K562 (cell line): Measurements from ENCODE around the gene TMEM229B. TPM values are rescaled to one million over a fixed set of nuclear protein-coding genes. Genes with fewer than 3 reads are reported as not detected.

ENCODE experiments used
- ATAC-seq: fragments of 200-7000 bp; cut with Tn5 transposase; 3 replicates; pipeline ENCODE4 v1.9.1; 2020; ENCODE audit warnings: moderate library complexity
- BruUV-seq: library from RNA; stranded (reverse); fragments of 400-500 nt; replicated peaks from 2 replicates; lab custom pipeline; 2021; lab: Mats Ljungman, UMichigan
- CTCF ChIA-PET: fragments of 300-600 bp; formaldehyde crosslinking; extraction: SDS; loops from one replicate; lab custom pipeline; 2021; ENCODE audit warnings: low intra/inter-chr PET ratio; lab: Yijun Ruan, JAX
- POLR2A ChIA-PET: fragments of 300-600, 350-650 bp; sonication (Branson Sonifier 250); formaldehyde crosslinking; extraction: SDS; loops from one replicate; lab custom pipeline; 2021; ENCODE audit warnings: antibody characterized with exemption, inconsistent platforms; lab: Yijun Ruan, JAX
- DNase-seq, 4 experiments: peaks; one replicate each; pipeline versions ENCODE4 v3.0.0 to v3.0.0-alpha.2; 2011 to 2018; ENCODE audit warnings: low spot score in 3 of 4, mixed read lengths in 3 of 4; ENCODE audit errors: extremely low read depth in 1 of 4
- FAIRE-seq: peaks from 2 replicates; lab custom pipeline; 2011; peaks lifted over from hg19 to GRCh38; lab: Jason Lieb, UNC
- H2AFZ ChIP-seq: 2 replicates; pipeline ENCODE4 v1.6.0; 2011; ENCODE audit warnings: low read depth, low read length, control low read depth, inconsistent platforms
- H3K27ac ChIP-seq: fragments of 200-600 bp; 3 replicates; pipeline ENCODE4 v1.8.0; 2011; ENCODE audit warnings: low read depth, mild to moderate bottlenecking, control low read depth, inconsistent platforms, low read length, moderate library complexity, mixed read lengths; ENCODE audit errors: extremely low read depth
- H3K27me3 ChIP-seq, 2 experiments: fragments of 300-600 bp in 1 of 2; 2 replicates in 1 of 2; 3 replicates in 1 of 2; pipeline versions ENCODE4 v1.6.0 to v1.8.0; 2011; ENCODE audit warnings: inconsistent platforms in 2 of 2, low read length in 2 of 2, mild to moderate bottlenecking in 1 of 2, mixed read lengths in 1 of 2, moderate library complexity in 1 of 2; ENCODE audit not compliant: control insufficient read depth in 2 of 2, insufficient read depth in 2 of 2
- H3K36me3 ChIP-seq: fragments of 300-600 bp; 3 replicates; pipeline ENCODE4 v1.8.0; 2011; ENCODE audit warnings: mild to moderate bottlenecking, low read length, inconsistent platforms; ENCODE audit not compliant: control insufficient read depth, insufficient read depth
- H3K4me1 ChIP-seq, 2 experiments: fragments of 200-600 bp in 1 of 2; replicated peaks in 1 of 2; 2 replicates in 1 of 2; 3 replicates in 1 of 2; pipeline versions ENCODE4 v1.5.1 to v1.8.0; 2011; ENCODE audit warnings: inconsistent platforms in 2 of 2, low read length in 2 of 2, mild to moderate bottlenecking in 1 of 2, mixed read lengths in 1 of 2, moderate library complexity in 1 of 2; ENCODE audit not compliant: control insufficient read depth in 2 of 2, insufficient read depth in 2 of 2
- H3K4me2 ChIP-seq: 2 replicates; pipeline ENCODE4 v1.6.1; 2011; ENCODE audit warnings: low read length, control low read depth, inconsistent platforms, mixed read lengths; ENCODE audit not compliant: insufficient read depth
- H3K4me3 ChIP-seq: fragments of 200-600 bp; sonication (generic), shearing (Covaris generic); 2 replicates; pipeline ENCODE4 v1.5.1; 2016; ENCODE audit warnings: control low read depth, inconsistent platforms
- H3K79me2 ChIP-seq: fragments of 200-600 bp; 3 replicates; pipeline ENCODE4 v1.8.0; 2011; ENCODE audit warnings: low read length, inconsistent platforms; ENCODE audit not compliant: control insufficient read depth, insufficient read depth
- H3K9ac ChIP-seq, 2 experiments: 2 replicates each; pipeline versions ENCODE4 v1.6.0 to v1.6.1; 2011; ENCODE audit warnings: low read depth in 2 of 2, low read length in 2 of 2, control low read depth in 1 of 2, inconsistent platforms in 1 of 2, mild to moderate bottlenecking in 1 of 2, mixed read lengths in 1 of 2; ENCODE audit not compliant: insufficient read depth in 1 of 2
- H3K9me1 ChIP-seq: one replicate; pipeline ENCODE4 v1.6.0; 2011; ENCODE audit warnings: inconsistent platforms, mild to moderate bottlenecking, low read length, moderate library complexity; ENCODE audit not compliant: control insufficient read depth, insufficient read depth
- H3K9me3 ChIP-seq: replicated peaks from 2 replicates; pipeline ENCODE4 v1.5.1; 2011; ENCODE audit warnings: low read depth, low read length, inconsistent platforms; ENCODE audit not compliant: control insufficient read depth, insufficient read depth
- H4K20me1 ChIP-seq: replicated peaks from 2 replicates; pipeline ENCODE4 v1.6.1; 2011; ENCODE audit warnings: low read length, inconsistent platforms, mixed read lengths; ENCODE audit not compliant: control insufficient read depth, insufficient read depth
- BMI1 ChIP-seq: fragments of 150-350 bp; IDR thresholded peaks from 2 replicates; pipeline ENCODE4 v1.6.1; 2014; ENCODE audit warnings: low read length
- HMBOX1 ChIP-seq: sonication (generic); IDR thresholded peaks from 2 replicates; pipeline ENCODE4 v1.6.1; 2016
- POLR2AphosphoS5 ChIP-seq: IDR thresholded peaks from 2 replicates; pipeline ENCODE4 v1.6.1; 2011; ENCODE audit warnings: mild to moderate bottlenecking, low read depth, low read length, moderate library complexity; ENCODE audit not compliant: control insufficient read depth, insufficient read depth
- RBBP5 ChIP-seq: fragments of 200-600 bp; sonication (generic); IDR thresholded peaks from 2 replicates; pipeline ENCODE4 v1.6.1; 2012; ENCODE audit warnings: borderline replicate concordance, mild to moderate bottlenecking, low read length, control low read depth, inconsistent platforms; ENCODE audit not compliant: insufficient read depth, poor library complexity, severe bottlenecking
- RBFOX2 ChIP-seq: fragments of 200-400 bp; formaldehyde crosslinking; IDR thresholded peaks from 2 replicates; pipeline ENCODE4 v1.6.1; 2017; ENCODE audit warnings: low read depth, mild to moderate bottlenecking, low read length, moderate library complexity
- RBM15 ChIP-seq: fragments of 200-400 bp; formaldehyde crosslinking; IDR thresholded peaks from 2 replicates; pipeline ENCODE4 v1.6.1; 2018; ENCODE audit warnings: mild to moderate bottlenecking, low read length, moderate library complexity; ENCODE audit not compliant: insufficient read depth
- ZBTB1 ChIP-seq: sonication (generic); formaldehyde crosslinking; IDR thresholded peaks from 2 replicates; pipeline ENCODE4 v1.8.1; 2023; ENCODE audit warnings: missing genetic modification reagents, low read depth, mild to moderate bottlenecking, borderline replicate concordance
- ZNF121 ChIP-seq: sonication (generic); formaldehyde crosslinking; conservative IDR thresholded peaks from 2 replicates; pipeline ENCODE4 v1.8.0; 2022; ENCODE audit warnings: missing genetic modification reagents
- ZNF184 ChIP-seq: sonication (generic); formaldehyde crosslinking; IDR thresholded peaks from 2 replicates; pipeline ENCODE4 v1.5.0; 2020; ENCODE audit warnings: missing genetic modification reagents
- ZNF316 ChIP-seq: fragments of 450-650 bp; IDR thresholded peaks from 2 replicates; pipeline ENCODE4 v1.6.1; 2016
- WGBS: fragments of 100-300 bp; shearing (Covaris generic); methylation state at CpG from one replicate; pipeline ENCODE4 v1.1.6; 2016; ENCODE audit warnings: low coverage, mixed read lengths; ENCODE audit not compliant: insufficient coverage; ENCODE audit errors: missing lambda C conversion rate; 5-methylcytosine and 5-hydroxymethylcytosine counted together
- in situ Hi-C: fragments of 300-500 bp; cut with MboI; formaldehyde crosslinking; loops from 4 replicates; pipeline ENCODE4 v1.15.0; 2018; ENCODE audit warnings: inconsistent platforms, mixed read lengths
- intact Hi-C: fragments of 100-400 bp; cut with micrococcal nuclease; formaldehyde crosslinking; loops from 2 replicates; pipeline ENCODE4 v1.14.2; 2022
- polyA plus RNA-seq, 8 experiments: library from polyadenylated mRNA; depleted of rRNA in 4 of 8; stranded (reverse) in 5 of 8; unstranded in 3 of 8; fragments of >200 nt; fragmentation: Nextera tagmentation in 2 of 8; fragmentation: Illumina TruSeq in 1 of 8; extraction: Ambion mirVana in 2 of 8; extraction: Trizol in 1 of 8; gene quantifications; 2 replicates each; pipeline versions ENCODE4 v1.2.1 to v1.2.3, GENCODE V29; 2011 to 2014; ENCODE audit warnings: inconsistent platforms in 1 of 8, missing spikeins in 1 of 8
- total RNA-seq, 7 experiments: library from RNA; depleted of rRNA in 6 of 7; stranded (reverse); fragments of >200 nt in 6 of 7; fragmentation: Illumina TruSeq in 2 of 7; extraction: Trizol in 2 of 7; gene quantifications; 2 replicates each; pipeline versions ENCODE4 v1.2.1 to v1.2.3, GENCODE V29; 2011 to 2021; ENCODE audit warnings: low replicate concordance in 1 of 7
- TF ChIP-seq, protein P1 (sequence below): fragments of 450-650 bp; IDR thresholded peaks from 2 replicates; pipeline ENCODE4 v1.6.1; 2017; ENCODE audit warnings: antibody characterized with exemption

The TMEM229B gene
- total and polyA plus RNA-seq, 9 of the 15 experiments (the other 6 are each of a cell fraction or from before 2014, with no cell fraction given) = not detected

DNA sequence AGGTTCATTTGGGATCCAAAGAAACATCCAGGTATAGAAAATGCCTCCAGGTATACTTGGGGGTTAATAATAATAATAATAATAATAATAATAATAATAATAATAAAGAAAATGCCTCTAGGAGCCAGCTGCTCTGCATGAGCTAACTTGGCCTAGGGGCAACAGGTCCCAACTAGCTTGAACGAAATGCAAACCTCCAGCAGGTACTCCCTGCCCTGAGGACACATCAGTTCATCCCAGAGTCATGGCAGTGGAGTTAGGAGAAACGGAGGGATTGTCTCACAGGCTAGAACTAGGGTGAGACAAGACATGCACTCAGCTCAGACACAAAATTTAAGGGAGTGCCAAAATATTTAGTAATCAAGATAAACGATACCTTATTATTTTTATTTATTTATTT, 12.5 kb upstream of the TMEM229B start:
- 7% methylated on average over 3 of the region's 3 CpGs for WGBS
- peaks cover 2 to 23% of the 10 kb centered on the region in 2 experiments; a peak in 2 of 5 replicates for H3K27me3 ChIP-seq
- BruUV-seq = no TSS peak
- CTCF ChIA-PET = no interaction called here
- DNase-seq = no peak
- H3K4me1 ChIP-seq = no peaks in the 10 kb centered on the region
- POLR2A ChIA-PET = interaction anchor here (0.5 kb wide), 1 partner anchor 14 kb away, joined by 3 read pairs; no protein-coding TSS in a partner anchor
- no peaks in the 10 kb centered on the region for H3K9me3 ChIP-seq
- TF ChIP-seq ZNF184 (CRISPR knock-in tag) (no peak), ZBTB1 (CRISPR knock-in tag) (no peak), RBM15 (no peak), ZNF316 (no peak), RBBP5 (no peak), ZNF121 (no peak), POLR2AphosphoS5 (no peak), RBFOX2 (no peak), HMBOX1 (no peak), BMI1 (no peak)
- TF ChIP-seq, protein P1, sequence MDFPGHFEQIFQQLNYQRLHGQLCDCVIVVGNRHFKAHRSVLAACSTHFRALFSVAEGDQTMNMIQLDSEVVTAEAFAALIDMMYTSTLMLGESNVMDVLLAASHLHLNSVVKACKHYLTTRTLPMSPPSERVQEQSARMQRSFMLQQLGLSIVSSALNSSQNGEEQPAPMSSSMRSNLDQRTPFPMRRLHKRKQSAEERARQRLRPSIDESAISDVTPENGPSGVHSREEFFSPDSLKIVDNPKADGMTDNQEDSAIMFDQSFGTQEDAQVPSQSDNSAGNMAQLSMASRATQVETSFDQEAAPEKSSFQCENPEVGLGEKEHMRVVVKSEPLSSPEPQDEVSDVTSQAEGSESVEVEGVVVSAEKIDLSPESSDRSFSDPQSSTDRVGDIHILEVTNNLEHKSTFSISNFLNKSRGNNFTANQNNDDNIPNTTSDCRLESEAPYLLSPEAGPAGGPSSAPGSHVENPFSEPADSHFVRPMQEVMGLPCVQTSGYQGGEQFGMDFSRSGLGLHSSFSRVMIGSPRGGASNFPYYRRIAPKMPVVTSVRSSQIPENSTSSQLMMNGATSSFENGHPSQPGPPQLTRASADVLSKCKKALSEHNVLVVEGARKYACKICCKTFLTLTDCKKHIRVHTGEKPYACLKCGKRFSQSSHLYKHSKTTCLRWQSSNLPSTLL = no peak
- no peak overlapping the region for H3K27ac ChIP-seq
- H3K36me3 ChIP-seq = no peaks in the 10 kb centered on the region
- H3K79me2 ChIP-seq = no peaks in the 10 kb centered on the region
- H3K9me1 ChIP-seq = no peaks in the 10 kb centered on the region
- intact Hi-C loops (no loop called here), in situ Hi-C loops (no loop called here)
- no peak overlapping the region for H2AFZ ChIP-seq
- no peak for FAIRE-seq
- no peak overlapping the region for H3K4me3 ChIP-seq
- H4K20me1 ChIP-seq = no peaks in the 10 kb centered on the region
- no peak for ATAC-seq
- no peak overlapping the region for H3K9ac ChIP-seq
- no peak overlapping the region for H3K4me2 ChIP-seq
